Mesodermal cell (in vitro differentiated cells): Measurements from ENCODE around the gene STK32B.

Experiments
- H3K27ac ChIP-seq: 2 replicates; pipeline ENCODE4 v1.7.0; 2013; ENCODE audit warnings: mild to moderate bottlenecking, low read depth, low read length, moderate library complexity; ENCODE audit not compliant: severe bottlenecking
- H3K36me3 ChIP-seq: 2 replicates; pipeline ENCODE4 v1.7.1; 2013; ENCODE audit warnings: mild to moderate bottlenecking, low read length, moderate library complexity; ENCODE audit not compliant: control insufficient read depth, insufficient read depth
- H3K4me1 ChIP-seq: one replicate; pipeline ENCODE4 v1.7.1; 2013; ENCODE audit warnings: mild to moderate bottlenecking, low read length; ENCODE audit not compliant: insufficient read depth, control insufficient read depth, poor library complexity, severe bottlenecking
- H3K4me3 ChIP-seq: 2 replicates; pipeline ENCODE4 v1.7.0; 2013; ENCODE audit warnings: low read length, control low read depth, mild to moderate bottlenecking; ENCODE audit not compliant: insufficient read depth, poor library complexity, severe bottlenecking; ENCODE audit errors: extremely low read depth
- H3K9me3 ChIP-seq: 2 replicates; pipeline ENCODE4 v1.7.1; 2013; ENCODE audit warnings: mild to moderate bottlenecking, low read length, moderate library complexity; ENCODE audit not compliant: control insufficient read depth
- WGBS, 2 experiments: methylation state at CpG; one replicate each; pipeline ENCODE4 v1.1.5; 2013; ENCODE audit warnings: missing lambda C conversion rate in 2 of 2; ENCODE audit not compliant: insufficient coverage in 2 of 2; 5-methylcytosine and 5-hydroxymethylcytosine counted together

Gene STK32B

GRCh38 chr4:5370286-5370685 is 319.0 kb downstream of the STK32B start:
- 56 to 100% methylated on average over 1 to 2 of the region's 2 CpGs for WGBS, 2 experiments
- Histone ChIP-seq H3K4me1 (peaks cover 13% of the 10 kb centered on the region), H3K9me3 (peaks cover 8% of the 10 kb centered on the region), H3K36me3 (no peaks in the 10 kb centered on the region), H3K4me3 (no peak overlapping the region), H3K27ac (no peak overlapping the region)

- H3K4me1 ChIP-seq: peaks cover under 1% of the 10 kb centered on the region
- WGBS, 2 experiments: 83 to 91% methylated on average over 7 of the region's 8 CpGs
- no peak overlapping the region for H3K27ac ChIP-seq
- no peak overlapping the region for H3K4me3 ChIP-seq
- H3K9me3 ChIP-seq: peaks cover 8% of the 10 kb centered on the region
- no peaks in the 10 kb centered on the region for H3K36me3 ChIP-seq
Measured at GRCh38 chr4:5371415-5372190, 320.3 kb downstream of the STK32B start.

- H3K27ac ChIP-seq: no peak overlapping the region
- no peaks in the 10 kb centered on the region for H3K4me1 ChIP-seq
- WGBS, 2 experiments: 89% methylated on average over 3 to 5 of the region's 6 CpGs
- H3K9me3 ChIP-seq: peaks cover 8% of the 10 kb centered on the region
- no peak overlapping the region for H3K4me3 ChIP-seq
- H3K36me3 ChIP-seq: no peaks in the 10 kb centered on the region
Measured at GRCh38 chr4:5372198-5372597, 320.9 kb downstream of the STK32B start.

GRCh38 chr4:5373327-5373726 is 322.0 kb downstream of the STK32B start:
- H3K4me1 ChIP-seq: no peaks in the 10 kb centered on the region
- no peaks in the 10 kb centered on the region for H3K36me3 ChIP-seq
- H3K27ac ChIP-seq: no peak overlapping the region
- peaks cover 8% of the 10 kb centered on the region for H3K9me3 ChIP-seq
- 79 to 87% methylated on average over 3 to 4 of the region's 4 CpGs for WGBS, 2 experiments
- H3K4me3 ChIP-seq: no peak overlapping the region

- Histone ChIP-seq H3K4me3 (no peak overlapping the region), H3K4me1 (no peaks in the 10 kb centered on the region)
Measured at GRCh38 chr4:5374592-5374991, 323.3 kb downstream of the STK32B start.

GRCh38 chr4:5374994-5375393 is 323.7 kb downstream of the STK32B start:
- Histone ChIP-seq H3K27ac (no peak overlapping the region), H3K9me3 (peaks cover 8% of the 10 kb centered on the region), H3K36me3 (no peaks in the 10 kb centered on the region), H3K4me3 (no peak overlapping the region), H3K4me1 (no peaks in the 10 kb centered on the region)
- 59 to 77% methylated on average over 5 of the region's 6 CpGs for WGBS, 2 experiments

More at GRCh38 chr4:5374592-5374991, 323.3 kb downstream of the STK32B start:
- Histone ChIP-seq H3K36me3 (no peaks in the 10 kb centered on the region), H3K27ac (no peak overlapping the region), H3K9me3 (peaks cover 8% of the 10 kb centered on the region)
- WGBS, 2 experiments: 81% methylated on average over 5 of the region's 7 CpGs; no CpG with 5 or more reads in 1 of the 2 experiments

- WGBS, 2 experiments: 83 to 100% methylated on average over 3 to 4 of the region's 5 CpGs
- H3K4me3 ChIP-seq: no peak overlapping the region
Measured at GRCh38 chr4:5376015-5376414, 324.7 kb downstream of the STK32B start.

GRCh38 chr4:5378002-5378401 is 326.7 kb downstream of the STK32B start:
- Histone ChIP-seq H3K27ac (no peak overlapping the region), H3K36me3 (no peaks in the 10 kb centered on the region), H3K4me3 (no peak overlapping the region), H3K9me3 (peaks cover 8% of the 10 kb centered on the region), H3K4me1 (no peaks in the 10 kb centered on the region)
- WGBS, 2 experiments: 76 to 89% methylated on average over 6 to 8 of the region's 8 CpGs

More at GRCh38 chr4:5376015-5376414, 324.7 kb downstream of the STK32B start:
- H3K36me3 ChIP-seq: no peaks in the 10 kb centered on the region
- H3K4me1 ChIP-seq: no peaks in the 10 kb centered on the region
- H3K9me3 ChIP-seq: peaks cover 8% of the 10 kb centered on the region
- H3K27ac ChIP-seq: no peak overlapping the region

GRCh38 chr4:5379895-5380294 is 328.6 kb downstream of the STK32B start:
- Histone ChIP-seq H3K4me3 (no peak overlapping the region), H3K4me1 (no peaks in the 10 kb centered on the region), H3K36me3 (no peaks in the 10 kb centered on the region), H3K27ac (no peak overlapping the region), H3K9me3 (no peaks in the 10 kb centered on the region)
- WGBS, 2 experiments: 78 to 84% methylated on average over 3 to 5 of the region's 6 CpGs

GRCh38 chr4:5381961-5382441 is 330.7 kb downstream of the STK32B start:
- no peak overlapping the region for H3K27ac ChIP-seq
- WGBS, 2 experiments: 97 to 100% methylated on average over 4 to 5 of the region's 8 CpGs
- no peaks in the 10 kb centered on the region for H3K9me3 ChIP-seq
- no peak overlapping the region for H3K4me3 ChIP-seq
- H3K36me3 ChIP-seq: no peaks in the 10 kb centered on the region
- no peaks in the 10 kb centered on the region for H3K4me1 ChIP-seq
